ENCODE results near the gene CFAP107.

The CFAP107 gene

GRCh38 chr1:12708396-12709090 lies 37.5 kb upstream of the CFAP107 start:
- no peak for TF ChIP-seq POLR2AphosphoS5 (IDR thresholded peaks at IDR 0.05; ENCODE audit: low read depth, low read length)
- TF ChIP-seq FOXP2 (optimal IDR thresholded peaks at IDR 0.05; ENCODE audit: borderline replicate concordance, extremely low read depth, extremely low read length, insufficient read depth): no peak
- no peak for TF ChIP-seq SIN3A (IDR thresholded peaks at IDR 0.05; ENCODE audit: borderline replicate concordance, insufficient read depth, low read length)

- TF ChIP-seq SIN3A (IDR thresholded peaks at IDR 0.05; ENCODE audit: borderline replicate concordance, insufficient read depth, low read length) (no peak), POLR2AphosphoS5 (IDR thresholded peaks at IDR 0.05; ENCODE audit: low read depth, low read length) (no peak), REST (IDR thresholded peaks at IDR 0.05; ENCODE audit: insufficient read depth in 1 of 2, low read depth in 2 of 2, low read length in 2 of 2) (no peak), FOXP2 (optimal IDR thresholded peaks at IDR 0.05; ENCODE audit: borderline replicate concordance, extremely low read depth, extremely low read length, insufficient read depth) (no peak), TAF1 (IDR thresholded peaks at IDR 0.05; ENCODE audit: borderline replicate concordance, insufficient read depth, low read length) (no peak)
Measured at GRCh38 chr1:12709091-12709491, 36.9 kb upstream of the CFAP107 start.

GRCh38 chr1:12709696-12710095 lies 36.3 kb upstream of the CFAP107 start:
- TF ChIP-seq SIN3A (IDR thresholded peaks at IDR 0.05; ENCODE audit: borderline replicate concordance, insufficient read depth, low read length) (no peak), POLR2AphosphoS5 (IDR thresholded peaks at IDR 0.05; ENCODE audit: low read depth, low read length) (no peak)

GRCh38 chr1:12711536-12711935 lies 34.5 kb upstream of the CFAP107 start:
- TF ChIP-seq FOXP2 (optimal IDR thresholded peaks at IDR 0.05; ENCODE audit: borderline replicate concordance, extremely low read depth, extremely low read length, insufficient read depth): no peak
- TF ChIP-seq REST (IDR thresholded peaks at IDR 0.05; ENCODE audit: insufficient read depth in 1 of 2, low read depth in 2 of 2, low read length in 2 of 2): no peak
- TF ChIP-seq SIN3A (IDR thresholded peaks at IDR 0.05; ENCODE audit: borderline replicate concordance, insufficient read depth, low read length): no peak
- no peak for TF ChIP-seq TAF1 (IDR thresholded peaks at IDR 0.05; ENCODE audit: borderline replicate concordance, insufficient read depth, low read length)
- TF ChIP-seq POLR2AphosphoS5 (IDR thresholded peaks at IDR 0.05; ENCODE audit: low read depth, low read length): no peak

GRCh38 chr1:12712076-12712475 lies 33.9 kb upstream of the CFAP107 start:
- TF ChIP-seq SIN3A (IDR thresholded peaks at IDR 0.05; ENCODE audit: borderline replicate concordance, insufficient read depth, low read length) (no peak), FOXP2 (optimal IDR thresholded peaks at IDR 0.05; ENCODE audit: borderline replicate concordance, extremely low read depth, extremely low read length, insufficient read depth) (no peak), REST (IDR thresholded peaks at IDR 0.05; ENCODE audit: insufficient read depth in 1 of 2, low read depth in 2 of 2, low read length in 2 of 2) (no peak), POLR2AphosphoS5 (IDR thresholded peaks at IDR 0.05; ENCODE audit: low read depth, low read length) (no peak), TAF1 (IDR thresholded peaks at IDR 0.05; ENCODE audit: borderline replicate concordance, insufficient read depth, low read length) (no peak)

GRCh38 chr1:12712929-12713328 lies 33.1 kb upstream of the CFAP107 start:
- TF ChIP-seq SIN3A (IDR thresholded peaks at IDR 0.05; ENCODE audit: borderline replicate concordance, insufficient read depth, low read length): no peak
- TF ChIP-seq REST (IDR thresholded peaks at IDR 0.05; ENCODE audit: insufficient read depth in 1 of 2, low read depth in 2 of 2, low read length in 2 of 2): no peak
- no peak for TF ChIP-seq TAF1 (IDR thresholded peaks at IDR 0.05; ENCODE audit: borderline replicate concordance, insufficient read depth, low read length)
- no peak for TF ChIP-seq POLR2AphosphoS5 (IDR thresholded peaks at IDR 0.05; ENCODE audit: low read depth, low read length)
- TF ChIP-seq FOXP2 (optimal IDR thresholded peaks at IDR 0.05; ENCODE audit: borderline replicate concordance, extremely low read depth, extremely low read length, insufficient read depth): no peak
